Breast epithelium (tissue), 4 donors: ENCODE data around the gene OGFR. TPM values are rescaled to one million over a fixed set of nuclear protein-coding genes. Genes with fewer than 3 reads are reported as not detected.

Source experiments
- DNase-seq, 2 donors: peaks; one replicate each; pipeline ENCODE4 v3.0.0-alpha.2; 2019; ENCODE audit warnings: low spot score in 2 of 2
- H3K27ac ChIP-seq, 2 donors: fragments of 200-600 bp; sonication (generic) in 1 of 2; one replicate each; pipeline ENCODE4 v1.5.1; 2016 to 2019; ENCODE audit warnings: mild to moderate bottlenecking in 1 of 2
- H3K27me3 ChIP-seq, 2 donors: fragments of 200-600 bp; sonication (generic) in 1 of 2; one replicate each; pipeline versions ENCODE4 v1.5.1 to v1.6.0; 2017 to 2019; ENCODE audit warnings: control low read depth in 1 of 2, mild to moderate bottlenecking in 1 of 2
- H3K36me3 ChIP-seq: fragments of 200-600 bp; one replicate; pipeline ENCODE4 v1.5.1; 2019
- H3K4me1 ChIP-seq, 2 donors: fragments of 200-600 bp; sonication (generic); one replicate each; pipeline ENCODE4 v1.5.1; 2016 to 2019; ENCODE audit warnings: control low read depth in 1 of 2
- H3K4me3 ChIP-seq, 3 donors: fragments of 200-600 bp; sonication (generic); 1 replicate in 2 of 3; 2 replicates in 1 of 3; pipeline ENCODE4 v1.5.1; 2016 to 2019; ENCODE audit warnings: mild to moderate bottlenecking in 3 of 3, moderate library complexity in 2 of 3
- H3K9me3 ChIP-seq, 2 donors: fragments of 200-600 bp; sonication (generic) in 1 of 2; one replicate each; pipeline ENCODE4 v1.5.1; 2016 to 2019; ENCODE audit warnings: control low read depth in 1 of 2
- POLR2A ChIP-seq: fragments of 450-650 bp; IDR thresholded peaks from one replicate; pipeline ENCODE4 v1.6.1; 2016; ENCODE audit warnings: antibody characterized with exemption, mild to moderate bottlenecking, moderate library complexity
- POLR2AphosphoS5 ChIP-seq, 3 donors: sonication (generic); formaldehyde crosslinking; IDR thresholded peaks; one replicate each; pipeline ENCODE4 v1.6.1; 2017; ENCODE audit warnings: antibody characterized with exemption in 3 of 3
- intact Hi-C: fragments of 100-400 bp; cut with DNase I; formaldehyde crosslinking; loops from one replicate; pipeline ENCODE4 v1.15.1; 2023; ENCODE audit warnings: low total_unique reads
- total RNA-seq, 3 donors: library from RNA; depleted of rRNA; stranded (reverse); fragments of >200 nt; gene quantifications; one replicate each; pipeline ENCODE4 v1.1.0, GENCODE V29; 2016
- TF ChIP-seq, protein P1 (sequence below), 3 donors: fragments of 450-650 bp; IDR thresholded peaks; one replicate each; pipeline ENCODE4 v1.5.1; 2016 to 2017; ENCODE audit warnings: antibody characterized with exemption in 3 of 3, mild to moderate bottlenecking in 3 of 3, moderate library complexity in 3 of 3

The OGFR gene
- total RNA-seq, 3 donors from 2014 or later, result 38.5 to 45.3 (median 44.2) TPM

DNA sequence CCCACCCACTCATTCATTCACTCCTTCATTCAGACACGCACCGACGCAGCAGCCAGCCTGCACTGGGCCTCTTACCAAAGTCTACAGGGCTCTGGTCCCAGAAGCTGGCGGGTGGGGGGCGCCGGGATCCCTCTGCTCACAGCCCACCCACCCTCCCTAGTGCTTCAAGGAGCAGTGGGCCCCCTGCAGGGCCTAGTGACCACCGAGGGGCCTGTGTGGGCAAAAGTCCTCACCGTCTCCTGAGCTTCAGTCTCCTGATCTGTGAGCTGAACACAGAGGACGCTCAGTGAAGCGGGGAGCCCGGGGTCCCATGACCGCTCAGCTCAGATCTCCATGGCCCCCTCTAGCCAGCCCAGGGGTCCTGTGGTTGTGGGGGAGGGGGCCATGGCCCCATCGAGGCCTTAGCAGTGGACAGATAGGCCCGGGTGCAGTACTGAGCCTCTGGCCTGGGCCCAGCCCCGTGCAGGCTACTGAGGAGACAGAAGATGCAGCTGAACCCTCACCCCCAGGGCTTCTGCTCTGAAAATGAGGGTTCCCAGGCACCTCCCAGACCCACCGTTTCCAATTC, 41.8 kb upstream of the OGFR start:
- Histone ChIP-seq H3K4me1 (no peaks in the 10 kb centered on the region), H3K27me3 (peaks cover 6 to 45% of the 10 kb centered on the region in 2 donors), H3K9me3 (no peaks in the 10 kb centered on the region), H3K27ac (no peak overlapping the region), H3K36me3 (no peaks in the 10 kb centered on the region), H3K4me3 (no peak overlapping the region)
- intact Hi-C loops, result loop anchor here (1.0 kb wide), 1 partner anchor 89 kb away; no protein-coding TSS in a partner anchor
- TF ChIP-seq, protein P1, sequence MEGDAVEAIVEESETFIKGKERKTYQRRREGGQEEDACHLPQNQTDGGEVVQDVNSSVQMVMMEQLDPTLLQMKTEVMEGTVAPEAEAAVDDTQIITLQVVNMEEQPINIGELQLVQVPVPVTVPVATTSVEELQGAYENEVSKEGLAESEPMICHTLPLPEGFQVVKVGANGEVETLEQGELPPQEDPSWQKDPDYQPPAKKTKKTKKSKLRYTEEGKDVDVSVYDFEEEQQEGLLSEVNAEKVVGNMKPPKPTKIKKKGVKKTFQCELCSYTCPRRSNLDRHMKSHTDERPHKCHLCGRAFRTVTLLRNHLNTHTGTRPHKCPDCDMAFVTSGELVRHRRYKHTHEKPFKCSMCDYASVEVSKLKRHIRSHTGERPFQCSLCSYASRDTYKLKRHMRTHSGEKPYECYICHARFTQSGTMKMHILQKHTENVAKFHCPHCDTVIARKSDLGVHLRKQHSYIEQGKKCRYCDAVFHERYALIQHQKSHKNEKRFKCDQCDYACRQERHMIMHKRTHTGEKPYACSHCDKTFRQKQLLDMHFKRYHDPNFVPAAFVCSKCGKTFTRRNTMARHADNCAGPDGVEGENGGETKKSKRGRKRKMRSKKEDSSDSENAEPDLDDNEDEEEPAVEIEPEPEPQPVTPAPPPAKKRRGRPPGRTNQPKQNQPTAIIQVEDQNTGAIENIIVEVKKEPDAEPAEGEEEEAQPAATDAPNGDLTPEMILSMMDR (IDR thresholded peaks at IDR 0.05), result no peak
- TF ChIP-seq POLR2AphosphoS5 (IDR thresholded peaks at IDR 0.05) (no peak), POLR2A (no peak)
- DNase-seq, result no peak

DNA sequence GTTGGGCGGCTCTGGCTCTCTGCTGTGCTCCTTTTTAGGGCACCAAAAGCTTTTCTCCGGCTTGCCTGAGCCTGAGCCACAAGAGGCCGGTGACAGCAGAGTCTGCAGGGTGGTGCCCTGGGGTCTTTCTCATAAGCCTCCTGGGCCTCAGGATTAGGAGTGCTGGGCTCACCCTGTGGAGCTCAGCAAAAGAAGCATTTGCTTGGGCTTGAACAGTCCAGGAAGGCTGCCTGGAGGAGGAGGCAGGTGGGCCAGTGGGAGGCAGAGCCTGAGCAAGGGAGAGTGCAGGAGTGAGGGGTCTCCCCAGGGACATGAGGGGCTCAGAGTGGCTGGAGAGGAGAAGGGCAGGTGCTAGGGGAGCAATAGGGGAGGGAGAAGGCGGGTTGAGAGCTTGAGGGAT, 41.2 kb upstream of the OGFR start:
- no peak overlapping the region for H3K27ac ChIP-seq
- H3K4me1 ChIP-seq, result peaks cover 0 to 3% of the 10 kb centered on the region in 2 donors
- H3K4me3 ChIP-seq, result no peak overlapping the region
- H3K36me3 ChIP-seq, result no peaks in the 10 kb centered on the region
- H3K9me3 ChIP-seq, result no peaks in the 10 kb centered on the region
- no peak for DNase-seq
- TF ChIP-seq POLR2AphosphoS5 (IDR thresholded peaks at IDR 0.05), result no peak
- TF ChIP-seq POLR2A, result no peak
- TF ChIP-seq, protein P1 (IDR thresholded peaks at IDR 0.05), result no peak
- intact Hi-C loops, result loop anchor here (1.0 kb wide), 1 partner anchor 89 kb away; no protein-coding TSS in a partner anchor
- peaks cover 6 to 45% of the 10 kb centered on the region in 2 donors for H3K27me3 ChIP-seq

DNA sequence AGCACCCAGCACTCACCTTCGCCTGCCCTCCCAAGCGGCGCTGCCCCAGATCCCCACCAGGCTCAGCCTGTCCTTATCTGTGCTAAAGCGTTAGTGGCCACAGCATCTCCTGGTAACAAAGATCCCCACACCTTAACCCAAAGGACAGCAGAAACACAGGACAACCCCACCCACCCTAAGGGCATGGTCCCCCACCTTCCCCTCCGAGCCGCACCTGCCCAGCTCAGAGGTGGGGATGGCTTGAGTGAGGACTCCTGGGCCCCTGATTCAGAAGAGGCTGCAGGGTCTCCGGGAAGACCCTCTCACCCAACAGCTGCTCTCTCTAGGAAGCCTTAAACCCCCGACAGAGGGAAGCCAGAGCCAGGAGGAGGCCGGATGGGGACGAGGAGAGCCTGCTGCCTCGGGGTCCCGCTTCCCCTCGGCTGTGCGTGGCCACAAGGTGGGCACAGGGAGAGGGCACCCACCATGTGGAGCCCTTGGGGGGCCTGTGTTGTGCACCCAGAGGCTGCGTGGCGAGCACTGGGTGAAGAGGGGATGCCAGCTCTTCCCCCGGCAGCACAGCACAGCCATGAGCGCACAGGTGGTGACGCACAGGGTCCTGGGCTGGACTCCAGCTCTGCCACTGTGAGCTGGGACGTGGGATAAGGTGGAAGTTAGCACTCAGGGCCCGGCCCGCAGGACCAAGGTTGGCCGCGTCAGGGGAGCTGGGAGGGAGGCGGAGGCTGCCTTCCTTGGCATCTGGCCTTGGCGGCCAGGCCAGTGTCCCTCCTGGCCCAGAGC, 40.3 kb upstream of the OGFR start:
- Histone ChIP-seq H3K27ac (no peak overlapping the region), H3K36me3 (no peaks in the 10 kb centered on the region), H3K4me1 (peaks cover 0 to 8% of the 10 kb centered on the region in 2 donors), H3K4me3 (no peak overlapping the region), H3K27me3 (peaks cover 4 to 45% of the 10 kb centered on the region in 2 donors), H3K9me3 (no peaks in the 10 kb centered on the region)
- no peak for DNase-seq
- TF ChIP-seq, protein P1 (IDR thresholded peaks at IDR 0.05), result no peak
- TF ChIP-seq POLR2A, result no peak
- TF ChIP-seq POLR2AphosphoS5 (IDR thresholded peaks at IDR 0.05), result no peak
- intact Hi-C loops, result no loop called here

DNA sequence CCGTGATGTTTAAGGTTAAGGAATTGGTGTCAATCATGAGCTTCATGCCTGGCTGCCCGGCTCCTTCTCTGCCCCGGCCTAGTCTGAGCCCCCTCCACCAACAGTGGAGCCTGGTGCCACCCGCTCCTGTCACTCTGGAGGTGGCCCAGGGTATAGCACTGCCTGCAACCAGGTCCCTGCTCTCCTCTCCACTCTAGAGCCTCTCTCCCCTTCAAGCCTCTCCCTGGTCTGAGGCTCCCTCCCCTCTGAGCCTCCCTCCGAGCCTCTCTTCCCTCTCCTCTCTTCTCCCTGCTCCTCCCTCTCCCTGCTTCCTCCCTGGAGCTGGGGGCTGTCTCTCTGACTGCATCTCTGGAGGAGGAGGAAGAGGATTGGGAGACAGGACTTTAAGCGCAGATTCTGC, 39.6 kb upstream of the OGFR start:
- DNase-seq, result no peak
- Histone ChIP-seq H3K4me3 (no peak overlapping the region), H3K4me1 (peaks cover 0 to 8% of the 10 kb centered on the region in 2 donors), H3K36me3 (no peaks in the 10 kb centered on the region), H3K9me3 (no peaks in the 10 kb centered on the region), H3K27me3 (peaks cover 4 to 45% of the 10 kb centered on the region in 2 donors), H3K27ac (no peak overlapping the region)
- TF ChIP-seq POLR2AphosphoS5 (IDR thresholded peaks at IDR 0.05) (no peak), POLR2A (no peak)
- TF ChIP-seq, protein P1 (IDR thresholded peaks at IDR 0.05), result no peak
- intact Hi-C loops, result no loop called here

DNA sequence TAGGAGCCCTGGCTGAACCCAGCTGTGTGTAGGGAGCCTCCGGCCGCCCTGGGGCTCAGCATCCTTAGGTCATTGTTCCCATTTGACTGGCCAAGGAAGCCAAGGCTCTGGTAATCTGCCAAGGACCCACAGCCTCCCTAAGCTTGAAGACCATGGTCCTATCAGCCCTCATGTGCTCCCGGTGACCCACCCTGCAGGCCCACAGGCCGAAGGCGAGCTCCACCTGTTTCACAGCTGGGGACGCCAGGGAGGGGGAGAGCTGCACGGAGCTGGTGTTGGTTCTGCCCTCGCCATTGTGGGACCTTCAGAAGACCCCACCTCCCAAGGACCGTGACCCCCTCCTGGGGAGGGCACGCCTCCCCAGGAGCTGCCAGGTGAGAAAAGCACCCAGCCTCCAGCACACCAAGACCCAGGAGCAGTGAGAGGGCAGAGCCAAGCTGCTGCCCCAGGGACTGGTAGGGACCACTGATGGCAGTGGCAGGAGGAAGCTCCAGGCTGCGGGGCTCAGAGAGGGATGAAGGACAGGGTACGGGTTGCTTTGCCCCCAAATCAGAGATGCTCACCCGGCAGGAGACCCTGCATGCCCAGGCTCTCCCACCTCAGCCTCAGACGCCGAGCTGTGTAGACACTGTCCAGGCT, 39.1 kb upstream of the OGFR start:
- DNase-seq, result no peak
- Histone ChIP-seq H3K4me3 (no peak overlapping the region), H3K36me3 (no peaks in the 10 kb centered on the region), H3K4me1 (peaks cover 0 to 8% of the 10 kb centered on the region in 2 donors), H3K9me3 (no peaks in the 10 kb centered on the region), H3K27me3 (peaks cover 4 to 43% of the 10 kb centered on the region in 2 donors), H3K27ac (no peak overlapping the region)
- intact Hi-C loops, result no loop called here
- TF ChIP-seq, protein P1 (IDR thresholded peaks at IDR 0.05), result no peak
- TF ChIP-seq POLR2AphosphoS5 (IDR thresholded peaks at IDR 0.05), result no peak
- no peak for TF ChIP-seq POLR2A
